GM12878 (cell line): ENCODE data around the gene MPDZ. TPM values are rescaled to one million over a fixed set of nuclear protein-coding genes. Genes with fewer than 3 reads are reported as not detected.

Experiments
- ATAC-seq: fragments of 200-7000 bp; cut with Tn5 transposase; 3 replicates; pipeline ENCODE4 v1.9.1; 2020; ENCODE audit warnings: mild to moderate bottlenecking, moderate library complexity
- BruUV-seq: library from RNA; stranded (reverse); fragments of 400-500 nt; replicated peaks from 2 replicates; lab custom pipeline; 2021; lab: Mats Ljungman, UMichigan
- CTCF ChIA-PET: fragments of 300-600 bp; sonication (Branson Sonifier 250); formaldehyde crosslinking; extraction: SDS; loops from one replicate; lab custom pipeline; 2021; ENCODE audit warnings: inconsistent platforms; lab: Yijun Ruan, JAX
- POLR2A ChIA-PET: fragments of 350-600 bp; formaldehyde crosslinking; extraction: SDS; loops from one replicate; lab custom pipeline; 2021; ENCODE audit warnings: inconsistent platforms; lab: Charles Lee
- RAD21 ChIA-PET: fragments of 300-600 bp; sonication (Branson Sonifier 250); formaldehyde crosslinking; loops from one replicate; lab custom pipeline; 2023; ENCODE audit warnings: antibody characterized with exemption; ENCODE audit not compliant: unreplicated experiment; lab: Charles Lee
- SMC1A ChIA-PET: fragments of 300-600 bp; sonication (Branson Sonifier 250); formaldehyde crosslinking; loops from one replicate; lab custom pipeline; 2023; ENCODE audit not compliant: unreplicated experiment, uncharacterized antibody; lab: Charles Lee
- DNase-seq: peaks from one replicate; pipeline ENCODE4 v3.0.0-alpha.2; 2011; ENCODE audit warnings: low read depth, low spot score
- FAIRE-seq: peaks from 3 replicates; lab custom pipeline; 2011; peaks lifted over from hg19 to GRCh38; lab: Jason Lieb, UNC
- H2AFZ ChIP-seq: 2 replicates; pipeline ENCODE4 v1.6.0; 2011; ENCODE audit warnings: low read depth, low read length, control low read depth; ENCODE audit not compliant: control insufficient read depth
- H3K27ac ChIP-seq: 2 replicates; pipeline ENCODE4 v1.5.1; 2011; ENCODE audit warnings: control low read depth; ENCODE audit not compliant: control insufficient read depth, insufficient read depth
- H3K27me3 ChIP-seq, 2 experiments: replicated peaks in 1 of 2; 2 replicates each; pipeline versions ENCODE4 v1.6.0 to v1.6.1; 2011; ENCODE audit warnings: low read length in 1 of 2; ENCODE audit not compliant: control insufficient read depth in 2 of 2, insufficient read depth in 2 of 2
- H3K36me3 ChIP-seq, 2 experiments: 2 replicates each; pipeline ENCODE4 v1.5.1; 2011; ENCODE audit warnings: low read length in 1 of 2; ENCODE audit not compliant: control insufficient read depth in 2 of 2, insufficient read depth in 2 of 2
- H3K4me1 ChIP-seq: 2 replicates; pipeline ENCODE4 v1.6.1; 2011; ENCODE audit warnings: mild to moderate bottlenecking, low read length, moderate library complexity, mixed read lengths; ENCODE audit not compliant: control insufficient read depth, insufficient read depth
- H3K4me2 ChIP-seq: 2 replicates; pipeline ENCODE4 v1.6.0; 2011; ENCODE audit warnings: control low read depth; ENCODE audit not compliant: control insufficient read depth, insufficient read depth
- H3K4me3 ChIP-seq: fragments of 200-600 bp; sonication (generic); 2 replicates; pipeline ENCODE4 v1.5.1; 2016
- H3K79me2 ChIP-seq: 2 replicates; pipeline ENCODE4 v1.6.0; 2011; ENCODE audit warnings: low read length; ENCODE audit not compliant: control insufficient read depth, insufficient read depth
- H3K9ac ChIP-seq: 2 replicates; pipeline ENCODE4 v1.8.0; 2011; ENCODE audit warnings: low read length, control low read depth, mixed read lengths; ENCODE audit not compliant: control insufficient read depth, insufficient read depth
- H3K9me3 ChIP-seq: replicated peaks from 3 replicates; pipeline ENCODE4 v1.5.1; 2011; ENCODE audit warnings: mild to moderate bottlenecking, low read length; ENCODE audit not compliant: control insufficient read depth, insufficient read depth
- H4K20me1 ChIP-seq: 2 replicates; pipeline ENCODE4 v1.6.0; 2011; ENCODE audit not compliant: control insufficient read depth, insufficient read depth
- ATF7 ChIP-seq: fragments of 450-650 bp; IDR thresholded peaks from 2 replicates; pipeline ENCODE4 v1.6.1; 2016; ENCODE audit warnings: low read depth, mild to moderate bottlenecking
- BRCA1 ChIP-seq: IDR thresholded peaks from 2 replicates; pipeline ENCODE4 v1.6.1; 2011; ENCODE audit warnings: low read depth, low read length, improper control_type of control experiment
- CTCF ChIP-seq, 3 experiments: IDR thresholded peaks in 2 of 3; conservative IDR thresholded peaks in 1 of 3; 2 replicates each; pipeline ENCODE4 v1.5.1; 2011; ENCODE audit warnings: low read depth in 3 of 3, low read length in 3 of 3, mild to moderate bottlenecking in 3 of 3, control low read depth in 2 of 3, moderate library complexity in 2 of 3, inconsistent platforms in 1 of 3, mixed read lengths in 1 of 3; ENCODE audit not compliant: control insufficient read depth in 2 of 3, insufficient read depth in 1 of 3; ENCODE audit errors: extremely low read depth in 1 of 3
- HSF1 ChIP-seq: fragments of 150-350 bp; IDR thresholded peaks from 2 replicates; pipeline ENCODE4 v1.6.1; 2014; ENCODE audit warnings: mild to moderate bottlenecking, low read depth, low read length
- MAX ChIP-seq: IDR thresholded peaks from 2 replicates; pipeline ENCODE4 v1.6.1; 2012; ENCODE audit warnings: low read depth, low read length, improper control_type of control experiment
- MXI1 ChIP-seq: fragments of 150-350 bp; IDR thresholded peaks from 2 replicates; pipeline ENCODE4 v1.6.1; 2011; ENCODE audit warnings: low read depth, mild to moderate bottlenecking, inconsistent platforms, low read length, improper control_type of control experiment
- NBN ChIP-seq: fragments of 450-650 bp; IDR thresholded peaks from 2 replicates; pipeline ENCODE4 v1.6.1; 2016
- POLR2AphosphoS2 ChIP-seq: IDR thresholded peaks from 2 replicates; pipeline ENCODE4 v1.6.1; 2011; ENCODE audit warnings: low read depth, mild to moderate bottlenecking, low read length, improper control_type of control experiment, moderate library complexity
- RCOR1 ChIP-seq: conservative IDR thresholded peaks from 2 replicates; pipeline ENCODE4 v1.6.1; 2012; ENCODE audit warnings: low read depth, low read length, improper control_type of control experiment
- RELA ChIP-seq: fragments of 450-650 bp; IDR thresholded peaks from 2 replicates; pipeline ENCODE4 v1.8.0; 2014; ENCODE audit warnings: borderline replicate concordance; ENCODE audit not compliant: partially characterized antibody
- SIX5 ChIP-seq: IDR thresholded peaks from 2 replicates; pipeline ENCODE4 v1.6.1; 2011; ENCODE audit warnings: mild to moderate bottlenecking, low read depth, low read length, moderate library complexity; ENCODE audit not compliant: severe bottlenecking
- SMAD5 ChIP-seq: IDR thresholded peaks from 2 replicates; pipeline ENCODE4 v1.6.1; 2016; ENCODE audit warnings: antibody characterized with exemption, low read depth
- TARDBP ChIP-seq: IDR thresholded peaks from 2 replicates; pipeline ENCODE4 v1.6.1; 2016; ENCODE audit warnings: borderline replicate concordance
- TBL1XR1 ChIP-seq: IDR thresholded peaks from 2 replicates; pipeline ENCODE4 v1.6.1; 2012; ENCODE audit warnings: low read depth, low read length, improper control_type of control experiment
- YY1 ChIP-seq: IDR thresholded peaks from 2 replicates; pipeline ENCODE4 v1.6.1; 2011; ENCODE audit warnings: low read depth, mild to moderate bottlenecking, low read length
- ZBED1 ChIP-seq: IDR thresholded peaks from 2 replicates; pipeline ENCODE4 v1.6.1; 2016; ENCODE audit warnings: borderline replicate concordance
- ZNF217 ChIP-seq: fragments of 450-650 bp; IDR thresholded peaks from 2 replicates; pipeline ENCODE4 v1.6.1; 2017; ENCODE audit warnings: antibody characterized with exemption, mild to moderate bottlenecking
- ZNF384 ChIP-seq: IDR thresholded peaks from 2 replicates; pipeline ENCODE4 v1.6.1; 2012; ENCODE audit warnings: low read depth, mild to moderate bottlenecking, low read length, improper control_type of control experiment, borderline replicate concordance
- ZNF592 ChIP-seq: fragments of 450-650 bp; IDR thresholded peaks from 2 replicates; pipeline ENCODE4 v1.6.1; 2017; ENCODE audit warnings: mild to moderate bottlenecking, moderate library complexity
- WGBS: methylation state at CpG from one replicate; pipeline ENCODE4 v1.1.6; 2016; ENCODE audit warnings: low lambda C conversion rate; ENCODE audit not compliant: insufficient replicate concordance, insufficient coverage; ENCODE audit errors: missing lambda C conversion rate; 5-methylcytosine and 5-hydroxymethylcytosine counted together
- in situ Hi-C: fragments of 300-500 bp; cut with MboI; formaldehyde crosslinking; loops from 9 replicates; pipeline ENCODE4 v1.14.3; 2018; ENCODE audit warnings: mixed read lengths
- intact Hi-C: fragments of 100-400 bp; cut with micrococcal nuclease; formaldehyde crosslinking; loops from one replicate; pipeline ENCODE4 v1.14.2; 2022; ENCODE audit not compliant: unreplicated experiment
- polyA plus RNA-seq, 11 experiments: library from polyadenylated mRNA; depleted of rRNA in 4 of 11; unstranded in 6 of 11; stranded (reverse) in 5 of 11; fragments of >200 nt; fragmentation: Nextera tagmentation in 4 of 11; fragmentation: Illumina TruSeq in 1 of 11; extraction: Ambion mirVana in 4 of 11; extraction: Trizol in 1 of 11; gene quantifications; 1 replicate in 1 of 11; 2 replicates in 10 of 11; pipeline versions ENCODE4 v1.2.1 to v1.2.3, GENCODE V29; 2011 to 2016; ENCODE audit warnings: inconsistent platforms in 2 of 11, missing spikeins in 2 of 11, low read depth in 1 of 11
- total RNA-seq, 4 experiments: library from RNA; depleted of rRNA in 3 of 4; stranded (reverse); fragments of >200 nt in 3 of 4; fragmentation: Illumina TruSeq in 1 of 4; extraction: Trizol in 1 of 4; gene quantifications; 2 replicates each; pipeline versions ENCODE4 v1.2.1 to v1.2.3, GENCODE V29; 2013 to 2021

The MPDZ gene
- total and polyA plus RNA-seq, 10 of the 15 experiments (the other 5 are each of a cell fraction or from before 2014, with no cell fraction given): 0.36 TPM; not detected in 9

- BruUV-seq: no TSS peak
- Histone ChIP-seq H2AFZ (no peak overlapping the region), H3K9me3 (no peaks in the 10 kb centered on the region), H3K79me2 (no peaks in the 10 kb centered on the region), H4K20me1 (no peaks in the 10 kb centered on the region), H3K4me1 (no peaks in the 10 kb centered on the region), H3K27me3 (no peaks in the 10 kb centered on the region), H3K4me3 (no peak overlapping the region), H3K9ac (no peak overlapping the region), H3K27ac (no peak overlapping the region), H3K36me3 (no peaks in the 10 kb centered on the region), H3K4me2 (no peak overlapping the region)
- ChIA-PET SMC1A (interaction anchor here (1.3 kb wide), 1 partner anchor 19 kb away, joined by 3 read pairs; no protein-coding TSS in a partner anchor), RAD21 (no interaction called here), CTCF (no interaction called here), POLR2A (no interaction called here)
- in situ Hi-C loops: no loop called here
- intact Hi-C loops: no loop called here
- DNase-seq: no peak
- no peak for FAIRE-seq
- ATAC-seq: no peak
- WGBS: 0% methylated on average over 2 of the region's 2 CpGs
- TF ChIP-seq ZBED1 (no peak), TARDBP (no peak), SIX5 (no peak), RCOR1 (no peak), CTCF (IDR thresholded peaks at IDR 0.05 in 2 of 3, conservative IDR thresholded peaks at IDR 0.05 in 1 of 3; ENCODE audit: control insufficient read depth in 2 of 3, extremely low read depth in 1 of 3, insufficient read depth in 1 of 3, low read depth in 3 of 3, low read length in 3 of 3) (no peak), ZNF384 (no peak), MXI1 (no peak), TBL1XR1 (no peak), MAX (no peak), ATF7 (no peak), SMAD5 (no peak), POLR2AphosphoS2 (no peak), ZNF592 (no peak), HSF1 (no peak), RELA (no peak), YY1 (no peak), ZNF217 (no peak), BRCA1 (no peak), NBN (no peak)
These were observed 112.5 kb downstream of the MPDZ start for GRCh38 chr9:13166996-13167395.
